ENCODE measurements around the gene KIAA0753.
"Not testable (repeated sequence)": the region's sequence is repeated elsewhere in the genome, so short reads cannot be mapped to it uniquely, and the experiment has no call there.

- TF ChIP-seq, protein P1, sequence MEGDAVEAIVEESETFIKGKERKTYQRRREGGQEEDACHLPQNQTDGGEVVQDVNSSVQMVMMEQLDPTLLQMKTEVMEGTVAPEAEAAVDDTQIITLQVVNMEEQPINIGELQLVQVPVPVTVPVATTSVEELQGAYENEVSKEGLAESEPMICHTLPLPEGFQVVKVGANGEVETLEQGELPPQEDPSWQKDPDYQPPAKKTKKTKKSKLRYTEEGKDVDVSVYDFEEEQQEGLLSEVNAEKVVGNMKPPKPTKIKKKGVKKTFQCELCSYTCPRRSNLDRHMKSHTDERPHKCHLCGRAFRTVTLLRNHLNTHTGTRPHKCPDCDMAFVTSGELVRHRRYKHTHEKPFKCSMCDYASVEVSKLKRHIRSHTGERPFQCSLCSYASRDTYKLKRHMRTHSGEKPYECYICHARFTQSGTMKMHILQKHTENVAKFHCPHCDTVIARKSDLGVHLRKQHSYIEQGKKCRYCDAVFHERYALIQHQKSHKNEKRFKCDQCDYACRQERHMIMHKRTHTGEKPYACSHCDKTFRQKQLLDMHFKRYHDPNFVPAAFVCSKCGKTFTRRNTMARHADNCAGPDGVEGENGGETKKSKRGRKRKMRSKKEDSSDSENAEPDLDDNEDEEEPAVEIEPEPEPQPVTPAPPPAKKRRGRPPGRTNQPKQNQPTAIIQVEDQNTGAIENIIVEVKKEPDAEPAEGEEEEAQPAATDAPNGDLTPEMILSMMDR (IDR thresholded peaks at IDR 0.05) = not testable (repeated sequence)
- TF ChIP-seq POLR2A (IDR thresholded peaks at IDR 0.05) = not testable (repeated sequence)
These were observed 67.0 kb downstream of the KIAA0753 start for GRCh38 chr17:6573495-6573894.
